Keratinocyte (primary cell): ENCODE results near the gene PTPRT. TPM values are rescaled to one million over a fixed set of nuclear protein-coding genes. Genes with fewer than 3 reads are reported as not detected.

Experiments
- DNase-seq: peaks from one replicate; pipeline ENCODE4 v3.0.0-alpha.2; 2011; ENCODE audit warnings: low read depth, missing footprints, low spot score
- FAIRE-seq: peaks from 2 replicates; lab custom pipeline; 2011; peaks lifted over from hg19 to GRCh38; lab: Jason Lieb, UNC
- H2AFZ ChIP-seq: 2 replicates; pipeline ENCODE4 v1.6.0; 2012; ENCODE audit warnings: low read length, control low read depth, inconsistent platforms; ENCODE audit not compliant: control insufficient read depth
- H3K27ac ChIP-seq: 2 replicates; pipeline ENCODE4 v1.5.1; 2011; ENCODE audit warnings: low read length; ENCODE audit not compliant: control insufficient read depth, insufficient read depth
- H3K27me3 ChIP-seq: 3 replicates; pipeline ENCODE4 v1.6.0; 2011; ENCODE audit warnings: low read length; ENCODE audit not compliant: control insufficient read depth, insufficient read depth; ENCODE audit errors: extremely low read depth
- H3K36me3 ChIP-seq, 2 experiments: 2 replicates in 1 of 2; 3 replicates in 1 of 2; pipeline ENCODE4 v1.5.1; 2011; ENCODE audit warnings: low read length in 2 of 2, mild to moderate bottlenecking in 1 of 2; ENCODE audit not compliant: control insufficient read depth in 2 of 2, insufficient read depth in 2 of 2; ENCODE audit errors: extremely low read depth in 1 of 2
- H3K4me1 ChIP-seq: 3 replicates; pipeline ENCODE4 v1.5.1; 2011; ENCODE audit warnings: low read length; ENCODE audit not compliant: control insufficient read depth, insufficient read depth; ENCODE audit errors: extremely low read depth
- H3K4me2 ChIP-seq: 3 replicates; pipeline ENCODE4 v1.6.0; 2011; ENCODE audit warnings: low read depth, low read length; ENCODE audit not compliant: control insufficient read depth, insufficient read depth; ENCODE audit errors: extremely low read depth
- H3K4me3 ChIP-seq, 3 experiments: fragments of 200-600 bp in 1 of 3; sonication (generic) in 1 of 3; 2 replicates in 2 of 3; 3 replicates in 1 of 3; pipeline ENCODE4 v1.5.1; 2011 to 2016; ENCODE audit warnings: low read length in 3 of 3, mild to moderate bottlenecking in 3 of 3, control low read depth in 2 of 3, inconsistent platforms in 1 of 3, low read depth in 1 of 3, mixed read lengths in 1 of 3, mixed run types in 1 of 3, moderate library complexity in 1 of 3; ENCODE audit not compliant: control insufficient read depth in 2 of 3, insufficient read depth in 2 of 3; ENCODE audit errors: extremely low read depth in 1 of 3
- H3K79me2 ChIP-seq: 2 replicates; pipeline ENCODE4 v1.6.0; 2012; ENCODE audit warnings: low read length; ENCODE audit not compliant: control insufficient read depth, insufficient read depth
- H3K9ac ChIP-seq: 3 replicates; pipeline ENCODE4 v1.6.0; 2011; ENCODE audit warnings: low read length; ENCODE audit not compliant: control insufficient read depth, insufficient read depth; ENCODE audit errors: extremely low read depth
- H3K9me1 ChIP-seq: 3 replicates; pipeline ENCODE4 v1.6.0; 2011; ENCODE audit warnings: low read length; ENCODE audit not compliant: control insufficient read depth, insufficient read depth; ENCODE audit errors: extremely low read depth
- H3K9me3 ChIP-seq: 2 replicates; pipeline ENCODE4 v1.5.1; 2012; ENCODE audit warnings: low read depth, low read length; ENCODE audit not compliant: control insufficient read depth
- H4K20me1 ChIP-seq: 3 replicates; pipeline ENCODE4 v1.6.0; 2011; ENCODE audit warnings: low read length; ENCODE audit not compliant: control insufficient read depth, insufficient read depth; ENCODE audit errors: extremely low read depth
- EZH2 ChIP-seq: IDR thresholded peaks from one replicate; pipeline ENCODE4 v1.6.1; 2012; ENCODE audit warnings: inconsistent platforms, mild to moderate bottlenecking, low read length, moderate library complexity
- dilution Hi-C: fragments of 300-500 bp; cut with MboI; formaldehyde crosslinking; loops from one replicate; pipeline ENCODE4 v1.7.0; 2020; ENCODE audit warnings: low sequenced_read_pairs; ENCODE audit not compliant: extremely low pct_ligation_motif_present
- polyA plus RNA-seq, 5 experiments: library from polyadenylated mRNA; depleted of rRNA in 3 of 5; stranded (reverse) in 3 of 5; stranded (forward) in 1 of 5; unstranded in 1 of 5; fragments of >200 nt; gene quantifications; 1 replicate in 1 of 5; 2 replicates in 3 of 5; 3 replicates in 1 of 5; pipeline versions ENCODE4 v1.2.1 to v1.2.3, GENCODE V29; 2011 to 2012; ENCODE audit warnings: missing spikeins in 2 of 5, low read depth in 1 of 5, low replicate concordance in 1 of 5
- TF ChIP-seq, protein P1 (sequence below), 3 experiments: IDR thresholded peaks in 1 of 3; conservative IDR thresholded peaks in 1 of 3; optimal IDR thresholded peaks in 1 of 3; 2 replicates in 2 of 3; 3 replicates in 1 of 3; pipeline versions ENCODE3 to v1.5.1; 2011; ENCODE audit warnings: low read length in 3 of 3, mild to moderate bottlenecking in 3 of 3, moderate library complexity in 2 of 3, control low read depth in 1 of 3, inconsistent platforms in 1 of 3; ENCODE audit not compliant: insufficient read depth in 2 of 3; ENCODE audit errors: extremely low read depth in 1 of 3

Gene PTPRT
- polyA plus RNA-seq, 1 donor (not counting 4 experiments of a cell fraction or from before 2014, with no cell fraction given), result not detected

DNA sequence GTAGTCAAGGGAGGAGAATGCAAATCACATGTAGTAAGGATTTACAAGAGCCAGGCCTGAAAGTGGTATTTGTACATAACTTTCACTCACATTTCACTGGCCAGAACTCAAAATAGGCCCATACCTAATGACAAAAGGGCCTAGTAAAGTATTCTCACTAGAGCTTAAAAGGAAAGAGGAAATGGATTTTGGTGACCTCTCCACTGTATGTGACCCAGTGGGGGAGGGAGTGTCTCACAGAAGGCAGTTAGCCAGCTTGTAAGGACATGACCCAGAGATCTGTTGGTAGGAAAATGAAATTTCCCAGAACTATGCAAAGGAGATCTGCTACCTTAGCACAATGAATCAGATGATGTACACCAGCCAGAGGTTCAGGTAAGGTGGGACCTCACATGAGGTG lies 124.4 kb downstream of the PTPRT start:
- FAIRE-seq, result no peak
- Histone ChIP-seq H3K4me1 (no peaks in the 10 kb centered on the region), H3K27me3 (no peaks in the 10 kb centered on the region), H3K9me3 (peaks cover 5% of the 10 kb centered on the region), H3K9ac (no peak overlapping the region), H2AFZ (no peak overlapping the region), H3K4me3 (no peak overlapping the region), H4K20me1 (no peaks in the 10 kb centered on the region), H3K79me2 (no peaks in the 10 kb centered on the region), H3K27ac (no peak overlapping the region), H3K36me3 (no peaks in the 10 kb centered on the region), H3K9me1 (no peaks in the 10 kb centered on the region), H3K4me2 (no peak overlapping the region)
- dilution Hi-C loops, result no loop called here
- no peak for DNase-seq
- TF ChIP-seq, protein P1, sequence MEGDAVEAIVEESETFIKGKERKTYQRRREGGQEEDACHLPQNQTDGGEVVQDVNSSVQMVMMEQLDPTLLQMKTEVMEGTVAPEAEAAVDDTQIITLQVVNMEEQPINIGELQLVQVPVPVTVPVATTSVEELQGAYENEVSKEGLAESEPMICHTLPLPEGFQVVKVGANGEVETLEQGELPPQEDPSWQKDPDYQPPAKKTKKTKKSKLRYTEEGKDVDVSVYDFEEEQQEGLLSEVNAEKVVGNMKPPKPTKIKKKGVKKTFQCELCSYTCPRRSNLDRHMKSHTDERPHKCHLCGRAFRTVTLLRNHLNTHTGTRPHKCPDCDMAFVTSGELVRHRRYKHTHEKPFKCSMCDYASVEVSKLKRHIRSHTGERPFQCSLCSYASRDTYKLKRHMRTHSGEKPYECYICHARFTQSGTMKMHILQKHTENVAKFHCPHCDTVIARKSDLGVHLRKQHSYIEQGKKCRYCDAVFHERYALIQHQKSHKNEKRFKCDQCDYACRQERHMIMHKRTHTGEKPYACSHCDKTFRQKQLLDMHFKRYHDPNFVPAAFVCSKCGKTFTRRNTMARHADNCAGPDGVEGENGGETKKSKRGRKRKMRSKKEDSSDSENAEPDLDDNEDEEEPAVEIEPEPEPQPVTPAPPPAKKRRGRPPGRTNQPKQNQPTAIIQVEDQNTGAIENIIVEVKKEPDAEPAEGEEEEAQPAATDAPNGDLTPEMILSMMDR (optimal IDR thresholded peaks at IDR 0.05 in 1 of 3, IDR thresholded peaks at IDR 0.05 in 1 of 3, conservative IDR thresholded peaks at IDR 0.05 in 1 of 3; ENCODE audit: extremely low read depth in 1 of 3, insufficient read depth in 2 of 3, low read length in 3 of 3), result no peak
- TF ChIP-seq EZH2, result no peak

DNA sequence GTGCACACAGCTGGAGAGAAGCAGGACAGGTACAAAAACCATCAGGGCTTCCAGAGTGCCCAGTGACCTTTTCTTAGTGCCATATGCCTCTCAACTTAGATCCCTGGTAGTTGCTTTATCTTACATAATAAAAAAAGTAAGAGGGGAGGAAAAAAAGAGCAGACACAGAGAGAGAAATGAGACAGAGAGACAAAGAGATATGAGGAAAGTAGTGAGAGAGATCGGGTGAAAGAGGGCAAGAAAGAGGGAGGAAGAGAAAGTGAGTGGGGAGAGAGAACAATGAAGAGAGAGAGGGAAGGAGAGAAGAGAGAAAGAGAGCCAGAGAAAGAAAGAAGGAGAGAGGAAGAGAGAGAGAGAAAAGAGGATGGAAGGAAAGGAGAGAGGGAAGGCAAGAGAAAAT lies 131.6 kb downstream of the PTPRT start:
- dilution Hi-C loops, result no loop called here
- FAIRE-seq (no peak), DNase-seq (no peak)
- TF ChIP-seq, protein P1 (optimal IDR thresholded peaks at IDR 0.05 in 1 of 3, IDR thresholded peaks at IDR 0.05 in 1 of 3, conservative IDR thresholded peaks at IDR 0.05 in 1 of 3; ENCODE audit: extremely low read depth in 1 of 3, insufficient read depth in 2 of 3, low read length in 3 of 3), result no peak
- TF ChIP-seq EZH2, result no peak
- H3K4me1 ChIP-seq, result no peaks in the 10 kb centered on the region
- H3K4me3 ChIP-seq, result no peak overlapping the region
- H3K9me3 ChIP-seq, result no peaks in the 10 kb centered on the region
- H3K9me1 ChIP-seq, result no peaks in the 10 kb centered on the region
- H3K27ac ChIP-seq, result no peak overlapping the region
- no peak overlapping the region for H3K4me2 ChIP-seq
- no peaks in the 10 kb centered on the region for H4K20me1 ChIP-seq
- no peak overlapping the region for H3K9ac ChIP-seq
- H3K27me3 ChIP-seq, result no peaks in the 10 kb centered on the region
- no peaks in the 10 kb centered on the region for H3K36me3 ChIP-seq
- no peaks in the 10 kb centered on the region for H3K79me2 ChIP-seq
- no peak overlapping the region for H2AFZ ChIP-seq
